ENCODE data around the gene SLC49A3. TPM values are rescaled to one million over a fixed set of nuclear protein-coding genes. Genes with fewer than 3 reads are reported as not detected.

The SLC49A3 gene
- total and polyA plus RNA-seq, 3 experiments from 2014 or later: 0.52 to 1.1 (median 0.80) TPM

DNA sequence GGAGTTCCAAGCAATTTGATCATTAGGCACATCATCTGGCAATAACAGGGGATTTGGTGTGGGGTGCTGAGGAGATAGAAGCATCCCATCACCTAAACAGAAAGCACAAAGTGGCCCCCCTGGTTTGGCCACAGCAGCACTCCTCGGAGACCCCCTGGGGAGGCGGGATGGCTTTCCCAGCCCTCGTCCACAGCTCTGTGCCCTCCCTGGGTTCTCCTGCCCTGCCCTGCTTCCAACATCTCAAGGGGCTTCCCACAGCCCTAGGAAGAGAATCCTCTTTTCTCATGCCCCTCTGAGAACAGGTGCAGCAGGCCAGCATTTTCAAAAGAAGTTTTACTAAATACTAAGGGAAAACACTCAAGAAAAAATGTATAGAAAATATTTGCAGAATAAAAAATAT is 27.7 kb downstream of the SLC49A3 start:
- no peaks in the 10 kb centered on the region for H3K9me3 Mint-ChIP-seq
- H3K4me1 ChIP-seq (ENCODE audit: insufficient read depth, low read length): peaks cover 11% of the 10 kb centered on the region
- no peak overlapping the region for H3K27ac ChIP-seq (ENCODE audit: low read depth, low read length)
- H3K36me3 Mint-ChIP-seq: peaks cover 0 to 2% (median 2%) of the 10 kb centered on the region in 3 donors
- POLR2A ChIA-PET: no interaction called here
- no peak overlapping the region for H3K4me3 ChIP-seq (ENCODE audit: low read length)
- no peaks in the 10 kb centered on the region for H3K36me3 ChIP-seq (ENCODE audit: insufficient read depth, low read length)
- no peak for DNase-seq
- H3K27ac Mint-ChIP-seq: peak overlapping the region in 2 of 8 donors; percentile 32 to 83
- H3K9me3 ChIP-seq (ENCODE audit: low read length): no peaks in the 10 kb centered on the region
- CTCF ChIA-PET: no interaction called here
- H3K27me3 ChIP-seq (ENCODE audit: insufficient read depth, low read length, poor library complexity, severe bottlenecking): no peaks in the 10 kb centered on the region
- H3K4me1 Mint-ChIP-seq: peaks cover 7 to 23% (median 9%) of the 10 kb centered on the region in 3 donors
- no peaks in the 10 kb centered on the region for H3K27me3 Mint-ChIP-seq
- peak overlapping the region in 3 of 7 donors; percentile 14 to 60 (median 43) for H3K4me3 Mint-ChIP-seq

DNA sequence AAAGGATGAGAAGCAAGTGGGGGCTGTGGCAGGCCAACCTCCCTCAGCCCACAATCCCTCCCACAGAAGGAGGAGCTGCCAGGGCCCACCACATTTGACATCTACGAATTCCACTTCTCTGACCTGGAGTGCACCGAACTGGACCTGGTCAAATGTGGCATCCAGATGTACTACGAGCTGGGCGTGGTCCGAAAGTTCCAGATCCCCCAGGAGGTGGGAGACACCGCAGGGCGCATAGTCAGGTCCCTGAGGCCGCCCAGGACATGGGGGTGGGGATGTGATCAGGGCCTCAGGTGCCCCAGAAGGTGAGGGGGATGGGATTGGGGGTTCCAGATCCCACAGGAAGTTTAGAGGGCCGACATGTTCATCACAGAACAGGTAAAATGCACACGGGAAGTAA is 28.6 kb downstream of the SLC49A3 start:
- H3K27ac ChIP-seq (ENCODE audit: low read depth, low read length): no peak overlapping the region
- Mint-ChIP-seq H3K4me1 (peaks cover 7 to 20% (median 9%) of the 10 kb centered on the region in 3 donors), H3K27me3 (no peaks in the 10 kb centered on the region), H3K27ac (no peak overlapping the region), H3K9me3 (no peaks in the 10 kb centered on the region), H3K4me3 (peak overlapping the region in 4 of 7 donors; percentile 29 to 71 (median 55)), H3K36me3 (peaks cover 0 to 2% (median 2%) of the 10 kb centered on the region in 3 donors)
- ChIA-PET CTCF (no interaction called here), POLR2A (no interaction called here)
- no peaks in the 10 kb centered on the region for H3K27me3 ChIP-seq (ENCODE audit: insufficient read depth, low read length, poor library complexity, severe bottlenecking)
- peak in 1 of 5 donors; percentile 26 for DNase-seq
- no peaks in the 10 kb centered on the region for H3K9me3 ChIP-seq (ENCODE audit: low read length)
- H3K4me3 ChIP-seq (ENCODE audit: low read length): no peak overlapping the region
- peaks cover 11% of the 10 kb centered on the region for H3K4me1 ChIP-seq (ENCODE audit: insufficient read depth, low read length)
- H3K36me3 ChIP-seq (ENCODE audit: insufficient read depth, low read length): no peaks in the 10 kb centered on the region

DNA sequence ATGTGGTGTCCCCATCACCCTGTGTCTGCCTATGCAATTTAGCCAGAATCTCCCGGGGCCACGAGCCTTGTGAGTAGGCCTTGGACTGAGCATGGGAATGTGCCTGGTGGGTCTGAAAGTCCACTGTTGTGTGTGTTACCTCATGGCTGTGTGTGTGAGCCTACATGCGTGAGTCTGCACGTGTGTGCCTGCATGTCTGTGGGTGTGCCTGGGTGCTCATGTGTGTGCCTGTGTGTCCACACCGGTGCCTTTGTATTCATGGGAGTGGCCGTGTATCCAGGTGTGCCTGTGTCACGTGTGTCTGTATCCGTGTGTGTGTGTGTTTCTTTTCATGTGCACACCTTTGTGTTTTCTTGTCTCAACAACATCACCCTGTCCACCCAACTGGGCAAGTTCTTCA is 29.1 kb downstream of the SLC49A3 start:
- H3K4me1 ChIP-seq (ENCODE audit: insufficient read depth, low read length): peaks cover 11% of the 10 kb centered on the region
- Mint-ChIP-seq H3K36me3 (peaks cover 0 to 2% (median 2%) of the 10 kb centered on the region in 3 donors), H3K27me3 (no peaks in the 10 kb centered on the region), H3K9me3 (no peaks in the 10 kb centered on the region), H3K4me1 (peaks cover 7 to 17% (median 9%) of the 10 kb centered on the region in 3 donors), H3K4me3 (peak overlapping the region in 1 of 7 donors; percentile 67), H3K27ac (no peak overlapping the region)
- no peak overlapping the region for H3K27ac ChIP-seq (ENCODE audit: low read depth, low read length)
- H3K27me3 ChIP-seq (ENCODE audit: insufficient read depth, low read length, poor library complexity, severe bottlenecking): no peaks in the 10 kb centered on the region
- no peaks in the 10 kb centered on the region for H3K9me3 ChIP-seq (ENCODE audit: low read length)
- no peaks in the 10 kb centered on the region for H3K36me3 ChIP-seq (ENCODE audit: insufficient read depth, low read length)
- ChIA-PET CTCF (no interaction called here), POLR2A (no interaction called here)
- H3K4me3 ChIP-seq (ENCODE audit: low read length): no peak overlapping the region
- DNase-seq: no peak

DNA sequence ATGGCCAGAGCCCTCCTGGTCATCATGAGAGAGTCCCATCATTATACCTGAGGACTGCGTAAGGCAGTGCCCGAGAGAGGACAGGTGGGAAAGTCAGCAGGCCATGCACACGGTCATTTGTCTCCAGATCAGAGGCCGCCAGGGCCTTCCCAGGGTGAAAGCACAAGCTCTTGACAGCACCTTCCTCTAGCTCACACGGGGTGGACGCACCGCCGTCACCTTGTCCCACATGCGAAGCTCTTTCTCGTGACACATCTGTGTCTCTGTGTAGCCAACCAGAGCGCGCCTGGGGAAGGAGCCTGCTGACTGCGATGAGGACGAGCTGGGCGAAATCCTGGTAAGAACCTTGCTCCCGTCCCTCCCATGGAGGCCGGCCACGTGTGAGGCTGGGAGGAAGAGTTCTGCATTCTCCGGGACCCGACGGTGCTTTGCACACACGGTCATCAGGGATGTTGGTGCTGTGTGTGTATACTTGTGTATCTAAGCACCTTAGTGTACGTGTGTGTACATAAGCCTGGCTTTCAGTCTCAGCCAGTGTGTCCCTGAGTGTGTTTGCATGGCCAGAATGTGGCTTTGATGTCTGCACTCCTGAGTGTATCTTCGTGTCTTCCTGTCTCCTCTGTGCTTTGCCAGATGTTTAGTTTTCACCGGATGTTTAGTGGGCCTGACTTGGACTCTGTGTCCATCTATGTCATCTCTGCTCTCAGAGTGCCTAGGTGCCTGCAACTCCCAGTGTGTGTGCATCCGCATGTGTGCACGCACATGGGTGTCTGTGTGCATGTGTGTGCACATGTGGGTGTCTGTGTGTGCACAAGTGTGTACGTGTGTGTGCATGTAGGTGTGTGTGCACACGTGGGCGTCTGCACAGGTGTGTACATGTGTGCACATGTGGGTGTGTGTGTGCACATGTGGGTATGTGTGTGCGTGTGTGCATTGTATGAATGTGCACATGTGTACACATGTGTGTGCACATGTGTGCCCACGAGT is 30.0 kb downstream of the SLC49A3 start:
- H3K27me3 Mint-ChIP-seq: no peaks in the 10 kb centered on the region
- Histone ChIP-seq H3K36me3 (ENCODE audit: insufficient read depth, low read length) (no peaks in the 10 kb centered on the region), H3K4me3 (ENCODE audit: low read length) (no peak overlapping the region), H3K27me3 (ENCODE audit: insufficient read depth, low read length, poor library complexity, severe bottlenecking) (no peaks in the 10 kb centered on the region), H3K4me1 (ENCODE audit: insufficient read depth, low read length) (peaks cover 6% of the 10 kb centered on the region), H3K9me3 (ENCODE audit: low read length) (no peaks in the 10 kb centered on the region), H3K27ac (ENCODE audit: low read depth, low read length) (no peak overlapping the region)
- peak overlapping the region in 2 of 8 donors; percentile 35 to 66 for H3K27ac Mint-ChIP-seq
- H3K9me3 Mint-ChIP-seq: no peaks in the 10 kb centered on the region
- H3K4me1 Mint-ChIP-seq: peaks cover 2 to 8% (median 4%) of the 10 kb centered on the region in 3 donors
- H3K4me3 Mint-ChIP-seq: peak overlapping the region in 1 of 7 donors; percentile 67
- H3K36me3 Mint-ChIP-seq: peaks cover 0 to 2% (median 2%) of the 10 kb centered on the region in 3 donors
- CTCF ChIA-PET: no interaction called here
- no peak for DNase-seq
- POLR2A ChIA-PET: no interaction called here

DNA sequence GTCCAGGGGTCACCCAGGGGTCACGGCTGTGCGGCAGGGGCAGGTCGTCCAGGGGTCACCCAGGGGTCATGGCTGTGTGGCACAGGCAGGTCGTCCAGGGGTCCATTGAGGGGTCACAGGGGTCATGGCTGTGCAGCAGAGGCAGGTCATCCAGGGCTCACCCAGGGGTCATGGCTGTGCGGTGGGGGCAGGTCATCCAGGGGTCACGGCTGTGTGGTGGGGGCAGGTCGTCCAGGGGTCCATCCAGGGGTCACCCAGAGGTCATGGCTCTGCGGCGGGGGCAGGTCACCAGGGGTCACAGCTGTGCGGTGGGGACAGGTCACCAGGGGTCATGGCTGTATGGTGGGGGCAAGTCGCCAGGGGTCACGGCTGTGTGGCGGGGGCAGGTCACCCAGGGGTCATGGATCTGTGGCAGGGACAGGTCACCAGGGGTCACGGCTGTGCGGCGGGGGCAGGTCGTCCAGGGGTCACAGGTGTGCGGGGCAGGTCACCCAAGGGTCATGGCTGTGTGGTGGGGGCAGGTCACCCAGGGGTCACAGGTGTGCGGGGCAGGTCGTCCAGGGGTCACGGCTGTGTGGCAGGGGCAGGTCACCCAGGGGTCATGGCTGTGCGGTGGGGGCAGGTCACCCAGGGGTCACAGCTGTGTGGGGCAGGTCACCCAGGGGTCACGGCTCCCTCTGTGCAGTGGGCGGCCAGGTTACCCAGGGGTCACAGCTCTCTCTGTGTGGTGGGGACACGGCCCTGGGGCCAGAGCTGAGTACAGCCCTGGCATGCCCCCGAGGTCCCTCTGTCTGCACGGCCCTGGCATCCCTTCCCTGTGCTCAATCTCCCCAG is 30.9 kb downstream of the SLC49A3 start:
- Mint-ChIP-seq H3K9me3 (no peaks in the 10 kb centered on the region), H3K27ac (peak overlapping the region in 1 of 8 donors; percentile 66), H3K4me3 (no peak overlapping the region), H3K36me3 (peaks cover 0 to 2% (median 2%) of the 10 kb centered on the region in 3 donors), H3K27me3 (no peaks in the 10 kb centered on the region), H3K4me1 (peaks cover 2 to 4% (median 2%) of the 10 kb centered on the region in 3 donors)
- Histone ChIP-seq H3K27me3 (ENCODE audit: insufficient read depth, low read length, poor library complexity, severe bottlenecking) (no peaks in the 10 kb centered on the region), H3K27ac (ENCODE audit: low read depth, low read length) (no peak overlapping the region), H3K4me1 (ENCODE audit: insufficient read depth, low read length) (peaks cover 3% of the 10 kb centered on the region), H3K4me3 (ENCODE audit: low read length) (no peak overlapping the region), H3K36me3 (ENCODE audit: insufficient read depth, low read length) (no peaks in the 10 kb centered on the region), H3K9me3 (ENCODE audit: low read length) (no peaks in the 10 kb centered on the region)
- ChIA-PET CTCF (no interaction called here), POLR2A (no interaction called here)
- DNase-seq: peak in 1 of 5 donors; percentile 44

DNA sequence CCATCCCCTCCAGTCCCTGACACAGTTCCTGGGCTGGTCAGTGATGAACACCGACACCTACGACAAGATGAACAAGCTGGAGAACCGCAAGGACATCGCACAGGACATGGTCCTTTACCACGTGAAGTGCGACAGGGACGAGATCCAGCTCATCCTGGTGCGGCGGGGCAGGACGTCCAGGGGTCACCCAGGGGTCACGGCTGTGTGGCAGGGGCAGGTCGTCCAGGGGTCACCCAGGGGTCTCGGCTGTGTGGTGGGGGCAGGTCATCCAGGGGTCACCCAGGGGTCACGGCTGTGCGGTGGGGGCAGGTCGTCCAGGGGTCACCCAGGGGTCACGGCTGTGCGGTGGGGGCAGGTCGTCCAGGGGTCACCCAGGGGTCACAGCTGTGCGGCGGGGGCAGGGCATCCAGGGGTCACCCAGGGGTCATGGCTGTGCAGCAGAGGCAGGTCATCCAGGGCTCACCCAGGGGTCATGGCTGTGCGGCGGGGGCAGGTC is 31.6 kb downstream of the SLC49A3 start:
- ChIA-PET POLR2A (no interaction called here), CTCF (no interaction called here)
- Histone ChIP-seq H3K4me3 (ENCODE audit: low read length) (no peak overlapping the region), H3K27ac (ENCODE audit: low read depth, low read length) (no peak overlapping the region), H3K9me3 (ENCODE audit: low read length) (no peaks in the 10 kb centered on the region), H3K36me3 (ENCODE audit: insufficient read depth, low read length) (no peaks in the 10 kb centered on the region), H3K27me3 (ENCODE audit: insufficient read depth, low read length, poor library complexity, severe bottlenecking) (no peaks in the 10 kb centered on the region), H3K4me1 (ENCODE audit: insufficient read depth, low read length) (no peaks in the 10 kb centered on the region)
- H3K9me3 Mint-ChIP-seq: no peaks in the 10 kb centered on the region
- no peak overlapping the region for H3K27ac Mint-ChIP-seq
- no peak for DNase-seq
- H3K27me3 Mint-ChIP-seq: peaks cover 0 to 4% of the 10 kb centered on the region in 2 donors
- H3K36me3 Mint-ChIP-seq: peaks cover 0 to 2% (median 2%) of the 10 kb centered on the region in 3 donors
- no peak overlapping the region for H3K4me3 Mint-ChIP-seq
- peaks cover 0 to 4% (median 2%) of the 10 kb centered on the region in 3 donors for H3K4me1 Mint-ChIP-seq

DNA sequence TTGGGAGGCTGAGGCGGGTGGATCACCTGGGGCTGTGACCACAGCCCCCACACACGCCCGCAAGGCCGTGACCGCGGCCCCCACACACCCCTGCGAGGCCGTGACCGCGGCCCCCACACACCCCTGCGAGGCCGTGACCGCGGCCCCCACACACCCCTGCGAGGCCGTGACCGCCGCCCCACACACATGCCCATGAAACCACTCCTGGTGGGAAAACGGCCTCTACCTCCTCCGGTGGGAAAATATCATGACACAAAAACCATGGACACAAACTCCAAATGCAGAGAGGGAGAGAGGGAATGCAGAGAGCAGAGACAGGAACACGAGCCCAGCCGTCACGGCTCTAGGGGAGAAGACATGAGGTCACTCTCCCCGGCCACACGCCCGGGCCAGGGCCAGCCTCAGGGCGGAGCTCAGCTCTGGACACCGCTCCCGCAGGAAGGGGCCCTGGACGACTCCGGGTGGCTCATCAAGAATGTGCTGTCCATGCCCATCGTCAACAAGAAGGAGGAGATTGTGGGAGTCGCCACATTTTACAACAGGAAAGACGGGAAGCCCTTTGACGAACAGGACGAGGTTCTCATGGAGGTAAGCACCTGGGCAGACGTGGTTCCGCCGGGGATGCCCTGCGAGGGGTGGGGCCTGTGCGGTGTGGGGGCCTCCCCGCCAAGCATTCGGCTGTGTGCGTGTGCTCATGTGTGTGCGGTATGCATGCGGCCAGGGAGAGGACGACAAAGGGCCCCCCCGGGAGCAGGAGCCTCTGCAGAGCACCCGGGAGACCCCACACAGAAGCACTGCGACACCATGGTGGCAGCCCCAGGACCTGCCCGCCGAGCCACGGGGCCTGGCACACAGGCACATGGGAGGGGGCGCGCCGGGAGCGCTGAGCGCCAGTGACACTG is 32.3 kb downstream of the SLC49A3 start:
- Mint-ChIP-seq H3K27me3 (peaks cover 0 to 4% of the 10 kb centered on the region in 2 donors), H3K27ac (no peak overlapping the region), H3K9me3 (no peaks in the 10 kb centered on the region), H3K4me1 (peaks cover 0 to 4% (median 2%) of the 10 kb centered on the region in 3 donors), H3K36me3 (peaks cover 0 to 2% (median 2%) of the 10 kb centered on the region in 3 donors), H3K4me3 (no peak overlapping the region)
- H3K27me3 ChIP-seq (ENCODE audit: insufficient read depth, low read length, poor library complexity, severe bottlenecking): no peaks in the 10 kb centered on the region
- CTCF ChIA-PET: no interaction called here
- no peak overlapping the region for H3K4me3 ChIP-seq (ENCODE audit: low read length)
- DNase-seq: peak in 1 of 5 donors; percentile 45
- no peaks in the 10 kb centered on the region for H3K4me1 ChIP-seq (ENCODE audit: insufficient read depth, low read length)
- H3K27ac ChIP-seq (ENCODE audit: low read depth, low read length): no peak overlapping the region
- H3K36me3 ChIP-seq (ENCODE audit: insufficient read depth, low read length): no peaks in the 10 kb centered on the region
- POLR2A ChIA-PET: no interaction called here
- no peaks in the 10 kb centered on the region for H3K9me3 ChIP-seq (ENCODE audit: low read length)
